Renal cortex interstitium (tissue), 11 donors: ENCODE results near the gene KLHL29. TPM values are rescaled to one million over a fixed set of nuclear protein-coding genes. Genes with fewer than 3 reads are reported as not detected.

Experiments used
- DNase-seq, 11 donors: peaks; one replicate each; pipeline ENCODE4 v3.0.0-alpha.2; 2013; ENCODE audit warnings: low read depth in 9 of 11, low spot score in 4 of 11; ENCODE audit errors: extremely low read depth in 1 of 11
- polyA plus RNA-seq, 3 donors: library from polyadenylated mRNA; unstranded; fragments of 120-200 nt; gene quantifications; one replicate each; pipeline ENCODE4 v1.2.1, GENCODE V29; 2013; ENCODE audit not compliant: insufficient read length in 3 of 3

Gene KLHL29
- polyA plus RNA-seq, 3 donors = 11.8 to 14.6 (median 12.2) TPM

- DNase-seq = no peak
Observed at GRCh38 chr2:23662466-23662865, 277.5 kb downstream of the KLHL29 start.

DNA sequence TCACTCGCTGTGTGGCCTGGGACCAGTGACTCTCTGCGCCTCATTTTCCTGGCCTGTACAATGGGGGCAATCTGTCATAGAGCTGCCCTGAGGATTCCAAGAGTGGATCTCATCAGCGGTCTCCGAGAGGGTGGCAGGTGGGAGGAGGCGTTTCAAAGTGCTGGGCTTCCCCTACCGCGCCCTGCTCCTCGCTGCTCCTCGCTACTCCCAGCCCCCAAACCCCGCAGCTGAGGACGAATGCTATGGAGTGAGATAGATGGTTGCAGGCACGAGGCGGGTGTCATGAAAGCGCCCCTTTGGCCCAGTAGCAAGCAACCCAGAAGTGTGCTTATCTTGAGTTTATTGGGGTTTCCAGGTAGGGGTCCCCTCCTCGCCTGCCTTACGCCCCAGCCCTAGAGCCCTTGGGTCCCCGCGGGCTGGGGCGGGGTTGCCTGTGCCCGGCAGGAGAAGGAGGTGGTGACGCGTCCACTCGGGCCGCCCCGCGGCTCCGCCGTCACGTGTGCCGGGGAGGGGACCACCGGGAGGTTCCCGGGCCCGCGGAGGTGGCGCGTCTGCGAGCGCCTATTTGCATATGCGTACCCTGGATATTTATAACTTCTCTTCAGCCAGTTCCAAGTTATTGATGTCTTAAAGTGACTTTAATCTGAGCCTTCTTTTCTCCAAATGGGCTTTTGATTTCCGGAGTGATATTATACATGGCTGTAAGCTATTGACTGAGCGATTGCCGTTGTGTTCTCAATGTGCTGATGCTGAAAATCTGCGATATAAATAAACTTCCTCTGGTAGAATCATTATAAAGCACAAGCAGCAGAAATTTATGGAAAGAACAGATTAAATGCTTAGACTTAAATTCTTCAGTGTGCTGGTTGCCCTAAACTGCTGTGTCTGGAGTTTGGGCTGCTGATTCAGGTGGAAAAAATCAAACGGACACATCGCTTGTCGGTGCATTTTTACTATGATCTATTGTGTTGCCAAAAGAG, 278.3 kb downstream of the KLHL29 start:
- no peak for DNase-seq

DNA sequence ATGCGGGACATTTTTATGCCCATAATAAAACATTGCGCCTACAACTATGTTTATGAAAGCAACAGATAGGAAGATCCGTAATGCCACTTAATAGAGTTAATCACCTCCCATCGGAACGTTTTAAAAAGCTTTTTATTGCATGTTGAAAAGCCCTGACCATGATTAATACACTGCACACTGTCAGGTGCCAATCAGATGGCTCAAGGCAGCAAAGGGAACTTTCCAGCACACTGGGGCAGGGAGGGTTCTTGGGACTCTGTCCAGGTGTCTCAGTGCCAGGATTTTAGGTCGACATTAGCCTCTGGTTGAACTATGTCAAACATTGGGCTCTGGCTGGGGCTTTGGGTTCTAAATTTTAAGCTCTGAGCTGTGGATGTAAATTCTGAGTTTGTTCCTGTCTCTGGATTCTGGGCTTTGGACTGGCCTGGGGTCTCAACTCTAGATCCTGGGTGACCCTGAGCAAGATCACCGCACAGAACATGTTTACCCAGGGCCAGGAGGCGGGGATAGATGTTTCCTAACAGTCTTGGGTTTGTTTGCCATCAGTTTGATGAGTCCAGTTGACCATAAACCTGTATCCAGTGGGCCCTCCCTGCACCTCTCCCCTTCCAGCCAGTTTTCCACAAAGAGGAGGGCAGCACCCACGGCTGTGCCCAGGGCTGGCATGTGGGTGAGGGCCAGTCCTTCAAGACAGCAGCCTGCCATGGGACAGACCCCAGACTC, 279.2 kb downstream of the KLHL29 start:
- no peak for DNase-seq

DNA sequence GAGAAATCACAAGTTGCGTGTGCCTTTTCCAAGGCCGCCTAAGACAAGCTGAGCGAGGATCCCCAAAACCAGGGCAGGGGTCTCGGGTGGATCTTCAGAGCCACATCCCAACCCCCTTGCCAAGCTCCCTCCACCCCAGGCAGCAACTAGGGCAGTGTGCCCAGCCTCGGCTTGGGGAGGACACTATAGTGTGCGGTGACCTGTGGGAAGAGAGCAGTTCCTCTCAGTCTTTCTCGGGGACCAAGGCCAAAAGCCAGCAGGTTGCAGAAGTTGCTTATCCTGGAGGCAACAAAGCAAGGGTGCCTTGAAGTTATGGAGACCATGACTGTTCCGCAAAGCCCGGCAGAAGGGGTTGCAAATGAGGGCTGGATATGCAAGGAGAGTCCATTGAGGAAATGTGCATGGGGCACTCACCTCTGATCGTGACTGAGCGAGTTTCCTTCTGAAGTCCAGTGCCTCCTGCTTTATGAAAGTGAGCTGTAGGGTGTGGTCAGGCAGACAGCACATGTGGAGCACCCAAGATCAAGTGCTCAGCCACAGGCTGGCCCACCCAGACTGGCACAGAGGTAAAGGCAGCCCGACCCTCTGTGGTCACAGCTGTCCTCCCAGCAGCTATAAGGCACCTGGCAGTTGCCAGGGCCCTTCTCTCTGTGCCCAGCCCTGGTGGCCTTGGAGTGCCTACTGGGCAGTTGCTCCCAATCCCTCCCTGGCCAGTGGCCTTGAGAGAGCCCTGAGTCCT, 281.4 kb downstream of the KLHL29 start:
- DNase-seq = no peak

GRCh38 chr2:23666980-23667357, 282.0 kb downstream of the KLHL29 start:
- no peak for DNase-seq

DNA sequence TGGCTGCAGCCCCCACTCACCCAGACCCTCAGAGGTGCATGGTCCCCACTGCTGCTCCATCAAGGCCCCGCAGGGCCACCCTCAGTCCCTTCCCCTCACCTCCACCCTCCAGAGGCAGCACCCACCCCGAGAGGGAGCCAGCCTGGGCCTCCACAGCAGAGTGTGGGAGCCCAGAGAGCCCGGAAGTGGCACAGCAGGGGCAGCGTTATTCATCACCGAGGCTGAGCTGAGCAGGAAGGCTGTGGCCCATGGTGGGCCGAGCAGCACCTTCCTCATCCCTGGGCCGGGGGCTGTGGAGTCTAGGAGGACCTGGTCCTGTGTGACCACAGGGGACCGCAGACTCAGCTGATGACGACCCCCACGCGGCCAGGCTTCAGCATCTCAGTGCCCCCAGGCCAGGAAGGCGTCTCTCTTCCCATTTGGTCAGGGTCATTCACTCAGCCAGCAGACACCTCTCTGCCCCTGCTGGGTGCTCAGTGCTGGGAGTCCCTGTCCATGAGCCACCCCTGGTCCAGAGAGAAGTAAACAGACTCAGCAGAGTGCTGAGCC, 283.9 kb downstream of the KLHL29 start:
- DNase-seq = no peak

- DNase-seq = peak in 10 of 11 donors; percentile 33 to 81 (median 57)
Observed at GRCh38 chr2:23669413-23670244, 284.6 kb downstream of the KLHL29 start.

- no peak for DNase-seq
Observed at GRCh38 chr2:23670245-23670592, 285.2 kb downstream of the KLHL29 start.

- DNase-seq = no peak
Observed at GRCh38 chr2:23673082-23673481, 288.1 kb downstream of the KLHL29 start.

GRCh38 chr2:23673830-23674679, 289.1 kb downstream of the KLHL29 start:
- DNase-seq = no peak

- DNase-seq = no peak
Observed at GRCh38 chr2:23675506-23675905, 290.5 kb downstream of the KLHL29 start.

DNA sequence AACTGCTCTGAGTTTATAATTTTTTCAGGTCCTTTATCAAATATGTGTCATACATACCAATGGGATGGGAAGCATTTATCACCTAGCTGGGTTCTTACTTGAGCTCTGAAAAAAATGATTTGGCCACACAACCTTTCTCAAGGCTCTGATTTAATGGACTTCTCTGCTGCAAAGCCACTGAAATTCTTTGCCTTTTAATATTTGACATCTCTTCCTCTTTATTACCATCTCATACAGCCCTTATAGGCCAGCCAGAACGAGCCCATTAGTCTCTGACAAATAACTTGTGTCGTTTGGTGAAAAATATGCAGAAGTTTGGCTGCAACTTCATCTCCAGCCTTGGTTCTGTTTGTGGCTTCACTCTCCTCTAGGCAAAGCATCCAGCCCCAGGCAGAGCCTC, 292.9 kb downstream of the KLHL29 start:
- no peak for DNase-seq

- no peak for DNase-seq
Observed at GRCh38 chr2:23679044-23679443, 294.1 kb downstream of the KLHL29 start.

GRCh38 chr2:23680951-23681350, 296.0 kb downstream of the KLHL29 start:
- no peak for DNase-seq

DNA sequence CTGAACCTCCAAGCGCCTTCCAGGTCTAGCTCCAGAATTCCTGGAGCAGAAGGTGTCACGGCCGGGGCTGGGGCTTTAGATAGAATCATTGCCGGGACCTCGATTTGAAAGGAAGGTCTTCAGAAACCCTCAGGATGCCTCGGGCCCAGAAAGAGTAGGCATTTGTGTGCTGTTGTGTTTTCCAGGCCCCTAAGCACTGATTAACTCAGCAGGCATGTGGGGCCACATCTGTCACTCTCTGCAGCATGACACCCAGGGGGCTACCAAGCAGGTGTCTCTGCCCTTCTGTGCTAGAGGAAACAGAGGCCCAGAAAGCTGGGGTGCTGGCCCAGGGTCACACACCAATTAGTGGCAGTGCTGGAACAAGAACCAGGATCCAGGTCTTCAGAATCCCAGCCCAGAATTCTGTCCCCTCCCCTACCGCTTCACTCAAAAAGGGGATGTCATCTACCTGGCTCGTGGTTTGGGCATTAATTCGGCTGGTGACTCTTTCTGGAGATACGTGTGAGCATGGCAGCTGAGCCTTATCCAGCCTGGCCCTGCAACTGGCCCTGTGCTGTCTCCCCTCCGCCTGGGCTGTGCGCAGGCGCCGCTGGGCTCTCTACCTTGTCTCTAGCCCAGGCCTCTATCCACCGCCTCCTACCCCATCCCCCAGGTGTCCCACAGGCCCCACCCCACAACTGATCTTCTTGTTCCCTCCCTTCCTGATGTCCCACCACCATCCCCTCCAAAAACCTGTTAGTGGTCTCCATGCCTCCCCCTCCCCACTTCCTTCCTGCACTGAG, 296.6 kb downstream of the KLHL29 start:
- no peak for DNase-seq

DNA sequence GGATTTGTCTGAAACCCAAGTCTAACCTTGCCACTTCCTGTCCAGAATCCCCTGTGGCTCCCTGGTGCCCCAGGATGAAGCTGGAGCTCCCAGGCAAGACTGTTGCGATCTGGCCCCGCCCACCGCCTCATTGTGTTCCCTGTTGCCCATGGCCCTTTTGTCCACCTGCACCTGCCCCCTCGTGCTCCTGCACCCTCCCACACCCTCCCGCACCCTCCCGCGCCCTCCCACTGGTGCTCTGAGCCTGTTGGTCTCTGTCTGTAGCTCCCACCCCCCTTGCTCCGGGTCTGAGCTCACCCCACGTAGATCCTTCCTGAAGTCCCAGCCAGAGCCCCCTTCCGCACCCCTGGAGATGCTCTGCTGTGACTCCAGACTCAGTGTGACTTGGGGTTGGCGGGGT, 297.5 kb downstream of the KLHL29 start:
- no peak for DNase-seq

GRCh38 chr2:23683001-23683400, 298.0 kb downstream of the KLHL29 start:
- no peak for DNase-seq
